Right lobe of liver (tissue), 6 donors: Measurements from ENCODE around the gene CD83. TPM values are rescaled to one million over a fixed set of nuclear protein-coding genes. Genes with fewer than 3 reads are reported as not detected.
"Not testable (repeated sequence)": the region's sequence is repeated elsewhere in the genome, so short reads cannot be mapped to it uniquely, and the experiment has no call there.

Experiments used
- ATAC-seq, 4 donors: fragments of 200-7000 bp; cut with Tn5 transposase; one replicate each; pipeline ENCODE4 v1.9.1; 2020; ENCODE audit warnings: mild to moderate bottlenecking in 4 of 4, moderate library complexity in 4 of 4
- DNase-seq, 3 donors: peaks; one replicate each; pipeline ENCODE4 v3.0.0-alpha.2; 2020
- H3K27ac ChIP-seq, 3 donors: fragments of 200-600 bp; one replicate each; pipeline ENCODE4 v1.8.0; 2022
- H3K27me3 ChIP-seq, 2 donors: fragments of 200-600 bp; one replicate each; pipeline ENCODE4 v1.8.0; 2022
- H3K36me3 ChIP-seq, 4 donors: fragments of 200-600 bp; sonication (generic) in 1 of 4; one replicate each; pipeline versions ENCODE4 v1.5.1 to v1.8.0; 2017 to 2022; ENCODE audit warnings: control low read depth in 1 of 4
- H3K4me1 ChIP-seq, 4 donors: fragments of 200-600 bp; sonication (generic) in 1 of 4; one replicate each; pipeline versions ENCODE4 v1.5.1 to v1.8.0; 2017 to 2022; ENCODE audit warnings: control low read depth in 1 of 4
- H3K4me3 ChIP-seq, 3 donors: fragments of 200-600 bp; one replicate each; pipeline ENCODE4 v1.8.0; 2022
- H3K9me3 ChIP-seq, 4 donors: fragments of 200-600 bp; sonication (generic) in 1 of 4; one replicate each; pipeline versions ENCODE4 v1.5.1 to v1.8.0; 2017 to 2022; ENCODE audit warnings: control low read depth in 1 of 4
- CTCF ChIP-seq, 4 donors: fragments of 200-600 bp in 3 of 4; fragments of 450-650 bp in 1 of 4; IDR thresholded peaks; one replicate each; pipeline versions ENCODE4 v1.5.1 to v1.8.0; 2016 to 2022; ENCODE audit warnings: antibody characterized with exemption in 4 of 4, mild to moderate bottlenecking in 2 of 4
- POLR2A ChIP-seq: fragments of 450-650 bp; IDR thresholded peaks from one replicate; pipeline ENCODE4 v1.6.1; 2017; ENCODE audit warnings: antibody characterized with exemption, mild to moderate bottlenecking
- WGBS: methylation state at CpG from one replicate; pipeline ENCODE4 v1.1.6; 2018; ENCODE audit warnings: low coverage, low lambda C conversion rate; ENCODE audit not compliant: insufficient coverage; ENCODE audit errors: missing lambda C conversion rate; 5-methylcytosine and 5-hydroxymethylcytosine counted together
- intact Hi-C, 2 donors: fragments of 100-400 bp; cut with DNase I; formaldehyde crosslinking; loops; one replicate each; pipeline versions ENCODE4 v1.11.2 to v1.14.1; 2022
- total RNA-seq, 6 experiments: library from RNA; depleted of rRNA in 2 of 6; stranded (reverse); fragments of >200 nt in 2 of 6; fragmentation: NEBNext Ultra II Directional in 3 of 6; extraction: Animal tissue kit (Norgen Biotek cat#: 25700) in 3 of 6; gene quantifications; one replicate each; pipeline versions ENCODE4 v1.1.0 to v1.2.4, GENCODE V29; 2016 to 2023
- donor health status: DM: no; HTN: yes; CAD: no.
- donor health status: DM: no; HTN: no; CAD: no.
- donor health status: DM: no; HTN: no; CAD: no.
- donor health status: DM: no; HTN: yes; CAD: no.
- donor health status: DM: no; HTN: yes; CAD: no.

The CD83 gene
- total RNA-seq, 6 experiments from 2014 or later, result 0.32 to 5.2 (median 1.1) TPM

GRCh38 chr6:14149739-14150130, 32.2 kb downstream of the CD83 start:
- Histone ChIP-seq H3K36me3 (no peaks in the 10 kb centered on the region), H3K27ac (no peak overlapping the region), H3K4me3 (no peak overlapping the region), H3K4me1 (peaks cover 0 to 9% (median 2%) of the 10 kb centered on the region in 4 donors), H3K27me3 (no peaks in the 10 kb centered on the region), H3K9me3 (no peaks in the 10 kb centered on the region)
- intact Hi-C loops, result loop anchor here in 1 of 2 donors (10.0 kb wide), 1 partner anchor 245 kb away; no protein-coding TSS in a partner anchor
- DNase-seq (no peak), ATAC-seq (no peak)
- WGBS, result 83% methylated on average over 2 of the region's 7 CpGs
- TF ChIP-seq POLR2A, result no peak
- no peak for TF ChIP-seq CTCF (IDR thresholded peaks at IDR 0.05)

DNA sequence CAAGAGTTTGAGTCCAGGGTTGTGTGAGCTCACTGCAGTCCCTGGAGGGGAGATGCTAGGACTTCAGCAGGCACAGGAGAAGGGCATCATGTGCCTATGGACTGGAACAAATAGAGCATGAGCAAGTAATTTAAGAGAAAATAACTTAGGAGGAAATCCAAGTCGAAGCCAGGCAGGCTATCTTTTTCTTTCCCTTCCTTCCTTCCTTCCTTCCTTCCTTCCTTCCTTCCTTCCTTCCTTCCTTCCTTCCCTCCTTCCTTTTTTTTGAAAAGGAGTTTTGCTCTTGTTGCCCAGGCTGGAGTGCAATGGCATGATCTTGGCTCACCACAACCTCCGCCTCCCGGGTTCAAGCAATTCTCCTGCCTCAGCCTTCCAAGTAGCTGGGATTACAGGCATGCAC, 33.7 kb downstream of the CD83 start:
- H3K27me3 ChIP-seq, intact Hi-C loops, H3K4me3 ChIP-seq, H3K9me3 ChIP-seq, H3K27ac ChIP-seq, DNase-seq, H3K4me1 ChIP-seq, H3K36me3 ChIP-seq, ATAC-seq: not testable (repeated sequence)
- WGBS, result 54% methylated on average over 1 of the region's 3 CpGs

DNA sequence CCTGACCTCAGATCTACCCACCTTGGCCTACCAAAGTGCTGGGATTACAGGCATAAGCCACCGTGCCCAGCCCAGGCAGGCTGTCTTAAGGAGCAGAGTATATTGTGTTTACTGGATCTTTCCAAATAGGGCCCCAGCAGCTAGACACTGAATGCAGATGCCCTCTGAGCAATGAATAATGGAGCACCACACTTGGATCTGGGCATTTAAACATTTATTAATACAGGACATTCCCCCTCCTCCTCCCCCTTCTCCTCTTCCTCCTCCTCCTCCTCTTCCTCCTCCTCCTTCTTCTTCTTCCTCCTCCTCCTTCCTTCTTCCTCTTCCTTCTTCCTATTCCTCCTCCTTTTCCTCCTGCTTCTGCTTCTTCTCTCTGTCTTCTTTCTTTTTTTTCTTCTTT, 34.2 kb downstream of the CD83 start:
- no peaks in the 10 kb centered on the region for H3K9me3 ChIP-seq
- H3K27me3 ChIP-seq, result no peaks in the 10 kb centered on the region
- TF ChIP-seq CTCF (IDR thresholded peaks at IDR 0.05), result no peak
- no peak overlapping the region for H3K4me3 ChIP-seq
- no peak for DNase-seq
- H3K4me1 ChIP-seq, result peaks cover 0 to 9% (median 2%) of the 10 kb centered on the region in 4 donors
- ATAC-seq, result no peak
- H3K36me3 ChIP-seq, result no peaks in the 10 kb centered on the region
- intact Hi-C loops, result no loop called here
- WGBS, result no CpG with 5 or more reads among the region's 1 CpG
- H3K27ac ChIP-seq, result no peak overlapping the region

- 67% methylated on average over 3 of the region's 3 CpGs for WGBS
- DNase-seq, result no peak
- Histone ChIP-seq H3K27me3 (no peaks in the 10 kb centered on the region), H3K27ac (no peak overlapping the region), H3K4me1 (peaks cover 0 to 3% (median under 1%) of the 10 kb centered on the region in 4 donors), H3K4me3 (no peak overlapping the region), H3K9me3 (no peaks in the 10 kb centered on the region), H3K36me3 (no peaks in the 10 kb centered on the region)
- no peak for ATAC-seq
- intact Hi-C loops, result no loop called here
- TF ChIP-seq CTCF (IDR thresholded peaks at IDR 0.05) (no peak), POLR2A (no peak)
These were observed 35.7 kb downstream of the CD83 start for GRCh38 chr6:14153228-14153627.

DNA sequence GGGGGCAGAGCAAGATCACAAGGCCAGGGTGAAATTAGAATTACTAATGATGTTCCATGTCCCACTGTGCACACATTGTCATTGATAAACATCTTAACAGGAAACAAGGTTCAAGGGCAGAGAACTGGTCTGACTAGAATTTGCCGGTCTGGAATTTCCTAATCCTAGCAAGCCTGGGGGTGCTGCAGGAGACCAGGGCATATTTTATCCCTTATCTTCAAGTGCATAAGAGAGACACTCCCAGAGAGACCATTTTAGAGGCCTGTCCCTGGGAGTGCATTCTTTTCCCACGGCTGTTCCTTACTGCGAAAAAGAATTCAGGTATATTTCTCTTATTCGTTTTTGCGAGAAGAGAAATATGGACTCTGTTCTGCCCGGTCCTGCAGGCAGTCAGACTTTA, 41.5 kb downstream of the CD83 start:
- Histone ChIP-seq H3K27ac (no peak overlapping the region), H3K4me1 (no peaks in the 10 kb centered on the region), H3K9me3 (no peaks in the 10 kb centered on the region), H3K27me3 (no peaks in the 10 kb centered on the region), H3K36me3 (no peaks in the 10 kb centered on the region), H3K4me3 (no peak overlapping the region)
- DNase-seq (no peak), ATAC-seq (no peak)
- 86% methylated on average over 5 of the region's 6 CpGs for WGBS
- TF ChIP-seq CTCF (IDR thresholded peaks at IDR 0.05), result no peak
- no peak for TF ChIP-seq POLR2A
- intact Hi-C loops, result no loop called here
